Right lobe of liver (tissue), 4 donors: ENCODE data around the gene FLNB.

ENCODE experiments used
- CTCF ChIP-seq, 4 donors: fragments of 200-600 bp in 3 of 4; fragments of 450-650 bp in 1 of 4; IDR thresholded peaks; one replicate each; pipeline versions ENCODE4 v1.5.1 to v1.8.0; 2016 to 2022; ENCODE audit warnings: antibody characterized with exemption in 4 of 4, mild to moderate bottlenecking in 2 of 4
- POLR2A ChIP-seq: fragments of 450-650 bp; IDR thresholded peaks from one replicate; pipeline ENCODE4 v1.6.1; 2017; ENCODE audit warnings: antibody characterized with exemption, mild to moderate bottlenecking
- donor health status: DM: no; HTN: no; CAD: no.
- donor health status: DM: no; HTN: no; CAD: no.
- donor health status: DM: no; HTN: yes; CAD: no.

DNA sequence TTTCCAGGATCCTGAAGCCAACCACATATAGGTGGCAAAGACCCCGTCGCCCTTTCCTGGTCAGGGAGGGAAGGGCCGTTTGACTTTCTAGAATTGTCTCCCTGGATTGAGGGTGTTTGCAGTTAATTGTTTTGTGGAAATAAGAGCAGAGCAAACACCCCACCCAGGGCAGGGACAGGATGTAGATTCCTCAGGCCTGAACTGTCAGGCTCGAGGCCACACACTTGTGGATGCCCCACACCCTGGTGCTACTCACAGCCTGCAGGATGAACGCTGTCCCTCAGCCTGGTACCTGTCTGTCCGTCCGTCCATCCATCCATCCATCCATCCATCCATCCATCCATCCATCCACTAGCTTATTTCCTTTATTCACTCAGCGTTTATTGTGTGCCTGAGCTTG, 29.9 kb upstream of the FLNB start:
- TF ChIP-seq CTCF (IDR thresholded peaks at IDR 0.05) = no peak
- TF ChIP-seq POLR2A = no peak
